Testis (tissue), 3 donors: ENCODE data around the gene HECTD4. TPM values are rescaled to one million over a fixed set of nuclear protein-coding genes. Genes with fewer than 3 reads are reported as not detected.

ENCODE experiments used
- DNase-seq: peaks from one replicate; pipeline ENCODE4 v3.0.0-alpha.2; 2019
- H3K27ac ChIP-seq, 2 donors: fragments of 200-600 bp; sonication (generic); one replicate each; pipeline ENCODE4 v1.5.1; 2019
- H3K27me3 ChIP-seq: fragments of 200-600 bp; sonication (generic); one replicate; pipeline ENCODE4 v1.5.1; 2019
- H3K36me3 ChIP-seq: fragments of 200-600 bp; sonication (generic); one replicate; pipeline ENCODE4 v1.5.1; 2017; ENCODE audit warnings: low read depth; ENCODE audit errors: missing control alignments
- H3K4me1 ChIP-seq: fragments of 200-600 bp; sonication (generic); one replicate; pipeline ENCODE4 v1.5.1; 2019
- H3K4me3 ChIP-seq, 2 donors: fragments of 200-600 bp; sonication (generic); one replicate each; pipeline ENCODE4 v1.5.1; 2017 to 2019
- H3K9me3 ChIP-seq: fragments of 200-600 bp; sonication (generic); one replicate; pipeline ENCODE4 v1.5.1; 2017
- POLR2A ChIP-seq: fragments of 450-650 bp; IDR thresholded peaks from one replicate; pipeline ENCODE4 v1.6.1; 2017; ENCODE audit warnings: antibody characterized with exemption, mild to moderate bottlenecking, moderate library complexity
- WGBS, 2 donors: methylation state at CpG; one replicate each; pipeline ENCODE4 v1.1.5; 2018; 5-methylcytosine and 5-hydroxymethylcytosine counted together
- intact Hi-C: fragments of 100-400 bp; cut with DNase I; formaldehyde crosslinking; loops from one replicate; pipeline ENCODE4 v1.15.1; 2023; ENCODE audit warnings: low total_unique reads
- polyA plus RNA-seq: library from polyadenylated mRNA; stranded (reverse); fragments of 350-450 nt; fragmentation: Illumina TruSeq; extraction: RNeasy Lipid Tissue Mini Kit (QIAGEN cat#74804); gene quantifications from one replicate; pipeline ENCODE4 v1.2.3, GENCODE V29; 2014; ENCODE audit warnings: low read depth, low replicate concordance; ENCODE audit not compliant: insufficient read depth
- total RNA-seq, 2 donors: library from RNA; depleted of rRNA; stranded (reverse); fragments of >200 nt; gene quantifications; one replicate each; pipeline ENCODE4 v1.2.3, GENCODE V29; 2016
- TF ChIP-seq, protein P1 (sequence below), 3 experiments: fragments of 450-650 bp in 2 of 3; fragments of 200-600 bp in 1 of 3; sonication (generic) in 1 of 3; IDR thresholded peaks; one replicate each; pipeline ENCODE4 v1.5.1; 2016 to 2019; ENCODE audit warnings: antibody characterized with exemption in 3 of 3, mild to moderate bottlenecking in 2 of 3, moderate library complexity in 1 of 3

The HECTD4 gene
- total and polyA plus RNA-seq, 3 donors from 2014 or later, result 49.6 to 91.8 (median 68.8) TPM

DNA sequence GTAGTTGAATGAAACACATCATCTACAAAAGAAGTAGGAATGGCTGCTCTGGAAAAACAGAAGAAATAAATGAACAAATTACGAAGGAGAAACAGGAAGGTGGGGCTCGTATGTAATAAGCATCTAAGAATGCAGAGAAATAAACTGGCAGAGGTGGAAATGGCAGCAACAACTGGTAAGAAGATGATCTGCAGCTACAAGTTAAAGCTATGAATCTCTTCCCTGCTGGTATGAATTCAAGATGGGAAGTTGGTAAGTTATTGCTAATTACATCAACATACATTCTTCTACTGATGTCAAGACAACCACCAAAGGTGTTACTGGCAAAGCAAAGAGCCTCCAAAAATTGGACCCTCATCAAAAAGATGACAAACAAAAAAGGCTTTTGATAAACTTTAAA, 59.8 kb downstream of the HECTD4 start:
- Histone ChIP-seq H3K36me3 (no peaks in the 10 kb centered on the region), H3K4me3 (no peak overlapping the region)
- no peak for DNase-seq

DNA sequence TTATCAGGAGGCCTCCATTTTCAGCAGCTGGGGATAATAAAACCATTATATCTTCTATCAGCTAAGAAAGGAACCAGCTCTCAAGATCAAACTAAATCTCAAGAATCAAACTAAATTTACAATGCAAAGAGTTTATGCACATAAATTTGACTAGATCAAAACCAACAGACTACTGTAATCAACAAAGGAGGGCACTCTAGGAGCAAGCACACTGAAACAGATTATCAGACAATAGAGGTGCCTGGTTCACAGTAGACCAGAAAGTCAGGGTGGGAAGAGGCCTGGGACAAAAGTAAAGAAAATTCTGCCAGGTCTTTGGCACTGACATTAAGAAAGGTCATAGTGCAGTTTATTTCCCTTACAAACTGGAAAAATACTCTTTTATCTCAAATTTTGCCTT, 61.0 kb downstream of the HECTD4 start:
- no peak overlapping the region for H3K4me3 ChIP-seq
- H3K36me3 ChIP-seq, result no peaks in the 10 kb centered on the region
- no peak overlapping the region for H3K27ac ChIP-seq
- peaks cover 3% of the 10 kb centered on the region for H3K4me1 ChIP-seq
- intact Hi-C loops, result no loop called here
- TF ChIP-seq, protein P1, sequence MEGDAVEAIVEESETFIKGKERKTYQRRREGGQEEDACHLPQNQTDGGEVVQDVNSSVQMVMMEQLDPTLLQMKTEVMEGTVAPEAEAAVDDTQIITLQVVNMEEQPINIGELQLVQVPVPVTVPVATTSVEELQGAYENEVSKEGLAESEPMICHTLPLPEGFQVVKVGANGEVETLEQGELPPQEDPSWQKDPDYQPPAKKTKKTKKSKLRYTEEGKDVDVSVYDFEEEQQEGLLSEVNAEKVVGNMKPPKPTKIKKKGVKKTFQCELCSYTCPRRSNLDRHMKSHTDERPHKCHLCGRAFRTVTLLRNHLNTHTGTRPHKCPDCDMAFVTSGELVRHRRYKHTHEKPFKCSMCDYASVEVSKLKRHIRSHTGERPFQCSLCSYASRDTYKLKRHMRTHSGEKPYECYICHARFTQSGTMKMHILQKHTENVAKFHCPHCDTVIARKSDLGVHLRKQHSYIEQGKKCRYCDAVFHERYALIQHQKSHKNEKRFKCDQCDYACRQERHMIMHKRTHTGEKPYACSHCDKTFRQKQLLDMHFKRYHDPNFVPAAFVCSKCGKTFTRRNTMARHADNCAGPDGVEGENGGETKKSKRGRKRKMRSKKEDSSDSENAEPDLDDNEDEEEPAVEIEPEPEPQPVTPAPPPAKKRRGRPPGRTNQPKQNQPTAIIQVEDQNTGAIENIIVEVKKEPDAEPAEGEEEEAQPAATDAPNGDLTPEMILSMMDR (IDR thresholded peaks at IDR 0.05), result no peak
- no peak for TF ChIP-seq POLR2A
- no peak for DNase-seq
- no peaks in the 10 kb centered on the region for H3K9me3 ChIP-seq
- H3K27me3 ChIP-seq, result no peaks in the 10 kb centered on the region

More for the DNA sequence above, 59.8 kb downstream of the HECTD4 start:
- intact Hi-C loops, result no loop called here
- no peak overlapping the region for H3K27ac ChIP-seq
- H3K27me3 ChIP-seq, result no peaks in the 10 kb centered on the region
- no peak for TF ChIP-seq POLR2A
- TF ChIP-seq, protein P1 (IDR thresholded peaks at IDR 0.05), result no peak
- peaks cover 3% of the 10 kb centered on the region for H3K4me1 ChIP-seq
- no peaks in the 10 kb centered on the region for H3K9me3 ChIP-seq
- WGBS, 2 donors, result 74 to 79% methylated on average over 2 of the region's 2 CpGs

DNA sequence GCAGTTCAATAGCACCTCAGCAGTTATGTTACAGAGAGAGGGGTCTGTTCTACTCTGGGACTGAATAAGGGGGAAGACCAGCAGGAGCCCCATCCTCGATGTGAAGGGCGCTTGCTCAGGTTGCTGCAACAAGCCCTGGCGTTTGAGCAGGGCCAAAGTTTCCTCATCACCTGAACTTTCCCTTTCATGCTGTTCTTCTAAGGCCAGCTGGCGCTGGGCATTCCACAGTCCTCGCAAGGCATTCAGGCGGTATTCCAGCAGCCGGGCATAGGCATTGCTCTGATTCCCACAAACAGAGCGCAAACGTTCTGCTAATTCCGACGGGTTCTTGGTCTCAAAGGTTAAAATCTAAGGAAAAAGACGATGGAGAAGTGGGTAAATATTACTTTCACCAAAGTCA, 62.8 kb downstream of the HECTD4 start:
- Histone ChIP-seq H3K4me1 (peaks cover 3% of the 10 kb centered on the region), H3K27ac (no peak overlapping the region), H3K9me3 (no peaks in the 10 kb centered on the region), H3K4me3 (no peak overlapping the region), H3K36me3 (no peaks in the 10 kb centered on the region), H3K27me3 (no peaks in the 10 kb centered on the region)
- intact Hi-C loops, result no loop called here
- TF ChIP-seq, protein P1 (IDR thresholded peaks at IDR 0.05), result no peak
- DNase-seq, result no peak
- WGBS, 2 donors, result 93 to 96% methylated on average over 12 of the region's 12 CpGs

DNA sequence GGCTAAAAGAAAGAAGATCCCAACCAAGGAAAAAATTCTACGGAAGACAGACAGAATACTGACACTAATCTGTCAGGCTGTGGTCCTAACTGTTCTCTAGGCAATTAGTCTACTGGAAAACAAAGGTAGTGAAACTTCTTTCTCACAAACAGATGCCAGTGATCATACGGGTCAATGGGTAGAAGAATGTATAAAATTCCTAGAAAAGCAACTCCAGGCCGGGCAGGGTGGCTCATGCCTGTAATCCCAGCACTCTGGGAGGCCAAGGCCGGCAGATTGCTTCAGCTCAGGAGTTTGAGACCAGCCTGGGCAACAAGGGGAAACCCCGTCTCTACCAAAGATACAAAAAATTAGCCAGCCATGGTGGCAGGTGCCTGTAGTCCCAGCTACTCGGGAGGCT, 64.8 kb downstream of the HECTD4 start:
- no peak for TF ChIP-seq POLR2A
- TF ChIP-seq, protein P1 (IDR thresholded peaks at IDR 0.05), result no peak
- intact Hi-C loops, result no loop called here
- Histone ChIP-seq H3K4me3 (no peak overlapping the region), H3K27ac (no peak overlapping the region), H3K9me3 (no peaks in the 10 kb centered on the region), H3K36me3 (no peaks in the 10 kb centered on the region), H3K27me3 (no peaks in the 10 kb centered on the region), H3K4me1 (peaks cover 3% of the 10 kb centered on the region)
- WGBS, 2 donors, result 89% methylated on average over 6 of the region's 6 CpGs
- DNase-seq, result no peak

DNA sequence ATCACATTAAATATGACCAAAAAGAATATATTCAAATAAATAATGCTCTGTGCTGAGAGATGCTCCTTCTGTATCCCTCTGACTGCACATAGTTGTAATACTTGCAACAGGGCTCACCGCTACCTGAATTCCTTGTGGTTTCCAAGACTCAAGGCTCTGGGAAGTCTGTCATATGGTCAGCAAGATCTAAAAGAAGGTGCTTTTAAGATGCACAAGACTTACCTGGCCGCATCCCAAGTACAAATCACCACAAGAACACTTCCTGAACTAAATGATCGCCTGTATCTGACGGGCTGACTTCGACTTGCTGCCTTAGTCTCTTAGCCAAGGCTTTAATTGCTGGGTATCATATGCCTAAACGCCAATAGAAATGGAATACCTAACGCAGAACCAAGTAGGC, 67.2 kb downstream of the HECTD4 start:
- TF ChIP-seq, protein P1 (IDR thresholded peaks at IDR 0.05), result no peak
- no peak for TF ChIP-seq POLR2A
- DNase-seq, result no peak
- no peaks in the 10 kb centered on the region for H3K9me3 ChIP-seq
- H3K4me1 ChIP-seq, result no peaks in the 10 kb centered on the region
- 90 to 94% methylated on average over 7 of the region's 7 CpGs for WGBS, 2 donors
- no peaks in the 10 kb centered on the region for H3K27me3 ChIP-seq
- intact Hi-C loops, result no loop called here
- no peaks in the 10 kb centered on the region for H3K36me3 ChIP-seq
- no peak overlapping the region for H3K27ac ChIP-seq
- H3K4me3 ChIP-seq, result no peak overlapping the region
